GM12878 (cell line): ENCODE measurements around the gene VKORC1.

Source experiments
- BHLHE40 ChIP-seq, 2 experiments: fragments of 450-650 bp in 1 of 2; IDR thresholded peaks; 2 replicates each; pipeline ENCODE4 v1.6.1; 2011 to 2017; ENCODE audit warnings: low read depth in 2 of 2, borderline replicate concordance in 1 of 2, improper control_type of control experiment in 1 of 2, low read length in 1 of 2, mild to moderate bottlenecking in 1 of 2
- CEBPB ChIP-seq, 2 experiments: fragments of 150-350 bp in 1 of 2; IDR thresholded peaks; 2 replicates each; pipeline ENCODE4 v1.6.1; 2012 to 2014; ENCODE audit warnings: low read depth in 2 of 2, low read length in 2 of 2, borderline replicate concordance in 1 of 2, inconsistent platforms in 1 of 2
- CTCF ChIP-seq, 3 experiments: IDR thresholded peaks in 2 of 3; conservative IDR thresholded peaks in 1 of 3; 2 replicates each; pipeline ENCODE4 v1.5.1; 2011; ENCODE audit warnings: low read depth in 3 of 3, low read length in 3 of 3, mild to moderate bottlenecking in 3 of 3, control low read depth in 2 of 3, moderate library complexity in 2 of 3, inconsistent platforms in 1 of 3, mixed read lengths in 1 of 3; ENCODE audit not compliant: control insufficient read depth in 2 of 3, insufficient read depth in 1 of 3; ENCODE audit errors: extremely low read depth in 1 of 3
- JUNB ChIP-seq: IDR thresholded peaks from 2 replicates; pipeline ENCODE4 v1.6.1; 2016; ENCODE audit warnings: antibody characterized with exemption, mild to moderate bottlenecking
- MAX ChIP-seq: IDR thresholded peaks from 2 replicates; pipeline ENCODE4 v1.6.1; 2012; ENCODE audit warnings: low read depth, low read length, improper control_type of control experiment
- NR2C2 ChIP-seq: IDR thresholded peaks from 2 replicates; pipeline ENCODE4 v1.6.1; 2011; ENCODE audit warnings: borderline replicate concordance, low read depth; ENCODE audit not compliant: control insufficient read depth, insufficient read length
- PKNOX1 ChIP-seq: fragments of 450-650 bp; IDR thresholded peaks from 2 replicates; pipeline ENCODE4 v1.6.1; 2016; ENCODE audit warnings: mild to moderate bottlenecking
- POLR2AphosphoS2 ChIP-seq: IDR thresholded peaks from 2 replicates; pipeline ENCODE4 v1.6.1; 2011; ENCODE audit warnings: low read depth, mild to moderate bottlenecking, low read length, improper control_type of control experiment, moderate library complexity
- POLR2AphosphoS5 ChIP-seq: IDR thresholded peaks from 2 replicates; pipeline ENCODE4 v1.6.1; 2011; ENCODE audit warnings: mild to moderate bottlenecking, low read length, inconsistent platforms
- REST ChIP-seq: IDR thresholded peaks from 2 replicates; pipeline ENCODE4 v1.6.1; 2012; ENCODE audit warnings: mild to moderate bottlenecking, low read depth, low read length
- SREBF2 ChIP-seq: IDR thresholded peaks from 2 replicates; pipeline ENCODE4 v1.6.1; 2012; ENCODE audit warnings: mild to moderate bottlenecking, low read length
- STAT1 ChIP-seq: fragments of 450-650 bp; conservative IDR thresholded peaks from 2 replicates; pipeline ENCODE4 v1.6.1; 2014; ENCODE audit warnings: antibody characterized with exemption, mild to moderate bottlenecking
- ZBTB33 ChIP-seq: fragments of 450-650 bp; IDR thresholded peaks from 2 replicates; pipeline ENCODE4 v1.6.1; 2017; ENCODE audit warnings: mild to moderate bottlenecking
- ZZZ3 ChIP-seq: IDR thresholded peaks from 2 replicates; pipeline ENCODE4 v1.6.1; 2011; ENCODE audit warnings: low read depth; ENCODE audit not compliant: control insufficient read depth, insufficient read length

- no peak for TF ChIP-seq CTCF (IDR thresholded peaks at IDR 0.05 in 2 of 3, conservative IDR thresholded peaks at IDR 0.05 in 1 of 3; ENCODE audit: control insufficient read depth in 2 of 3, extremely low read depth in 1 of 3, insufficient read depth in 1 of 3, low read depth in 3 of 3, low read length in 3 of 3)
- no peak for TF ChIP-seq ZZZ3
- TF ChIP-seq NR2C2: no peak
- no peak for TF ChIP-seq POLR2AphosphoS5
- no peak for TF ChIP-seq PKNOX1
- no peak for TF ChIP-seq ZBTB33
- no peak for TF ChIP-seq CEBPB (IDR thresholded peaks at IDR 0.05; ENCODE audit: borderline replicate concordance in 1 of 2, low read depth in 2 of 2, low read length in 2 of 2)
- TF ChIP-seq POLR2AphosphoS2: no peak
- no peak for TF ChIP-seq BHLHE40 (IDR thresholded peaks at IDR 0.05; ENCODE audit: borderline replicate concordance in 1 of 2, low read depth in 2 of 2, low read length in 1 of 2)
- TF ChIP-seq REST: no peak
- TF ChIP-seq JUNB: no peak
- no peak for TF ChIP-seq STAT1
- no peak for TF ChIP-seq MAX
- TF ChIP-seq SREBF2: no peak
These were observed 50.6 kb downstream of the VKORC1 start for GRCh38 chr16:31043898-31044481.
